GM18867 (cell line): ENCODE measurements around the gene ABHD15.

ENCODE experiments used
- ATAC-seq: cut with Tn5 transposase; IDR thresholded peaks from one replicate; pipeline ENCODE4 v1.9.1; 2021; ENCODE audit warnings: mild to moderate bottlenecking, moderate library complexity; ENCODE audit not compliant: unreplicated experiment

The ABHD15 gene

DNA sequence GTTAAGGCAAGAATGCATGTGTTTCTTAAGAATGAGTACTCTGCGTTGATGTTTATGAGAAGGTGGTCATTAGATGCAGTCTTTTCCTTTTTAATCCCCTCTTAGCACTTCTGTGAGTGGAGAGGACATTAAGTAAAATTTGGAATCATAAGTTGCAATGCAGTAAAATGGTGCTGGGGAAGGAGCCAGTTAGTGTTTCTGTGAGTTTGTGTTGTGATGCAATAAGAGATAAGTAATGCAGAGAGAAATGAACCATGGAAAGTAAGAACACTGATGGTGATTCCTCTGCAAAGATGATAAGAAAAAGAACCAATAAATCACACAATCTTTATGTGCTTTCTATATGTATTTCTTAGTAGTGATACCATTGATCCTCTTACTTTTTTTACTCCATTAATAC, 20.0 kb downstream of the ABHD15 start:
- no peak for ATAC-seq

- no peak for ATAC-seq
These were observed 20.8 kb downstream of the ABHD15 start for GRCh38 chr17:29546085-29546484.

GRCh38 chr17:29544066-29544465, 22.8 kb downstream of the ABHD15 start:
- no peak for ATAC-seq

DNA sequence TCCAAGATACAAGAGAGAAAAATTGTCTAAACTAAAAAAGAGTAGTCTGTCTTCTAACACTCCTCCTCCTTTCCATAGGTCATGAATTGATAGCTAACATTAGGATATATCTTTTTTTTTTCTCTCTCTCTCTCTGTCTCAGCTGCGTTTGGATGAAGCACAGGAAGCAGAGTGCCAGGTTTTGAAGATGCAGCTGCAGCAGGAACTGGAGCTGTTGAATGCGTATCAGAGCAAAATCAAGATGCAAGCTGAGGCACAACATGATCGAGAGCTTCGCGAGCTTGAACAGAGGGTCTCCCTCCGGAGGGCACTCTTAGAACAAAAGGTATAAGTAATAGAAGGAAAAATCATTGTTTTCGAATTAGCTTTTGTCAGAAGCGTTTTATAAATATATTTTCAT, 32.9 kb downstream of the ABHD15 start:
- no peak for ATAC-seq

- ATAC-seq = no peak
These were observed 40.5 kb downstream of the ABHD15 start for GRCh38 chr17:29526322-29526721.

DNA sequence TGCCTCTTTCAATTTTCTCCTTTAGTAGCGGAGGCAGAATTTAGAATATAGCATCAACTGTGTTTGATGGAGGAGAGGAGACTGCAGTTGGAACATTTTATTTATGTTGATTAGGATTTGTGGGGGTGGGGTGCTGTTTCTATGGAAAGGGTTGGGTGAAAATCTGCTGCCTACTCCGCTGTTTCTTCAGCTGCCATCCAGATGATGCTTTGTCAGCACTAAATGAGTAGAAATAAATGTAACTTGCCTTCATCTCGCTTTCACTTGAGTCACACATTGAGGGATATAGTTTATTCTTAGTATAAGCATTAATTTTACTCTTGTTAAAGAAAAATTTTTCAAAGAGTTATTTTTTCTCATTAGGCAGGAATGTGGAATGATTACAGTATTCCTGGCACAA, 42.1 kb downstream of the ABHD15 start:
- ATAC-seq = no peak

DNA sequence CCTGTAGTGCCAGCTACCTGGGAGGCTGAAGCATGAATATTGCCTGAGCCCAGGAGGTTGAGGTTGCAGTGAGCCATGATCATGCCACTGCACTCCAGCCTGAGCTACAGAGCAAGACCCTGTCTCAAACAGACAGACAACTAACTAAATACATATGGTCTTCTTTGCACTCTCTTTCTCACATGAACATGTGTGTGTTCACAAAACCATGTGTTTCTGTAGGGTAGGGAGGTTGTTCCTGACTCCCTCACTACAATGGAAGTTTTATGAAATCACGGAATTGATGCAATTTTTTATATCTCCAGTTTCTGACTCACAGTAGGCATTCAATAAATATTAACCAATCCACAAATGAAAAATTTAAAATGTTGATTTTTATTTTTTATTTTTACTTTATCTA, 48.5 kb downstream of the ABHD15 start:
- ATAC-seq = no peak

DNA sequence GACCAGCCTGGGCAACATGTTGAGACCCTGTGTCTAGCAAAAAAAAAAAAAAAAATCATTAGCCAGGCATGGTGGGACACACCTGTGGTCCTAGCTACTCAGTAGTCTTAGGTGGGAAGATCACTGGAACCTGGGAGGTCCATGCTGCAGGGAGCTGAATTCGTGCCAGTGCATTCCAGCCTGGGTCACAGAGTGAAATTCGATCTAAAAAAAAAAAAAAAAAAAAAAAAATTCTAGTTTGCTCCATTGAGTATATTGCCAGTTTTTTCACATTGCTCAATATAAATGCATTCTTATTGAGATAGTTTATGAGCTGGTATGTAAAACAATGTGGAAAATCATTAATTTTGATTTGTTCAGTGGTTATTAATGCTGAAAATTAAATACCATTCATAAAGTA, 52.0 kb downstream of the ABHD15 start:
- ATAC-seq = no peak

DNA sequence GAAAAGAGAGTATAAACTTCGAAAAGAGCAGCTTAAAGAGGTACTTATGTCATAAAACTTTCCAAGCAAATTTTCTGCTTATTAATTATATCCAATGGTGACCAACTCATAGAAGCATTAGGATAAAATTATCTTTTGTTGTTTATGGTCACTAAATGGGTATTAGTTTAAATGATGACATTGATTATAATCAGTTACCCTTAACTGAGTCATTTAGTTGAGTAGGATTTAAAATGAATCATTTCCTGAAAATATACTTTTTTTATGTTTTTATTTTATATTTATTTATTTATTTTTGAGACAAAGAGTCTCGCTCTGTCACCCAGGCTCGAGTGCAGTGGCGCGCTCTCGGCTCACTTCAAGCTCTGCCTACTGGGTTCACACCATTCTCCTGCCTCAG, 55.9 kb downstream of the ABHD15 start:
- ATAC-seq = no peak
